ENCODE measurements around the gene AAGAB. TPM values are rescaled to one million over a fixed set of nuclear protein-coding genes. Genes with fewer than 3 reads are reported as not detected.

AAGAB gene
- total RNA-seq, 1 donor from 2014 or later = 90.8 TPM

DNA sequence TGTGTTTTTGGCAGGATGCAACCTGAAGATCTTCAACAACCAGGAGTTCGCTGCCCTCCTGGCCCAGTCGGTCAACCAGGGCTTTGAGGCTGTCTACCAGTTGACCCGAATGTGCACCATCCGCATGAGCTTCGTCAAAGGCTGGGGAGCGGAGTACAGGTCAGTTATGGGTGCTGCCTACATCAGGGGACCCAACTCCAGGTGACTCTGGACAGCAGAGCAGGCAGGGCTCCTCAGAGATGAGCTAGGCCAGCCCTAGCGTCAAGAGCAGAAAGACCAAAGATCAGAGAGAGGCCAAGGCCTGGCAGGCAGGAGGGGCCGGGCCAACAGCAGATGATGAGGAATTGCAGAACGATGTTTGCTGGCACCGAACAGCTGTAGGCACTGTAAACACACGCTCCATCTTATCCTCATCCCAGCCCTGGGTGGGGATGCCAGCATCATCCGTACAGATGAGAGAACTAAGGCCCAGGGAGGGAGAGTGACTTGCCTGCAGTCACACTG lies 67.1 kb downstream of the AAGAB start:
- H3K27me3 ChIP-seq (ENCODE audit: control insufficient read depth, insufficient read depth, low read length) = no peaks in the 10 kb centered on the region
- FAIRE-seq (peak; percentile 13), DNase-seq (ENCODE audit: low read depth) (no peak)
- peaks cover 52% of the 10 kb centered on the region for H3K36me3 ChIP-seq (ENCODE audit: control insufficient read depth, insufficient read depth, low read length)
- H3K4me3 ChIP-seq (ENCODE audit: low read depth, low read length) = no peak overlapping the region
- no peak for TF ChIP-seq CTCF (IDR thresholded peaks at IDR 0.05; ENCODE audit: insufficient read depth, low read length, severe bottlenecking)

- no peak for DNase-seq (ENCODE audit: low read depth)
- no peak overlapping the region for H3K4me3 ChIP-seq (ENCODE audit: low read depth, low read length)
- H3K36me3 ChIP-seq (ENCODE audit: control insufficient read depth, insufficient read depth, low read length) = peaks cover 54% of the 10 kb centered on the region
- no peak for TF ChIP-seq CTCF (IDR thresholded peaks at IDR 0.05; ENCODE audit: insufficient read depth, low read length, severe bottlenecking)
- no peak for FAIRE-seq
- no peaks in the 10 kb centered on the region for H3K27me3 ChIP-seq (ENCODE audit: control insufficient read depth, insufficient read depth, low read length)
Measured at GRCh38 chr15:67186688-67187087, 67.8 kb downstream of the AAGAB start.

GRCh38 chr15:67186226-67186649 lies 68.2 kb downstream of the AAGAB start:
- FAIRE-seq (no peak), DNase-seq (ENCODE audit: low read depth) (no peak)
- TF ChIP-seq CTCF (IDR thresholded peaks at IDR 0.05; ENCODE audit: insufficient read depth, low read length, severe bottlenecking) = no peak
- Histone ChIP-seq H3K27me3 (ENCODE audit: control insufficient read depth, insufficient read depth, low read length) (no peaks in the 10 kb centered on the region), H3K36me3 (ENCODE audit: control insufficient read depth, insufficient read depth, low read length) (peaks cover 54% of the 10 kb centered on the region), H3K4me3 (ENCODE audit: low read depth, low read length) (no peak overlapping the region)

GRCh38 chr15:67185621-67186225 lies 68.7 kb downstream of the AAGAB start:
- no peak for TF ChIP-seq CTCF (IDR thresholded peaks at IDR 0.05; ENCODE audit: insufficient read depth, low read length, severe bottlenecking)
- peaks cover 54% of the 10 kb centered on the region for H3K36me3 ChIP-seq (ENCODE audit: control insufficient read depth, insufficient read depth, low read length)
- H3K27me3 ChIP-seq (ENCODE audit: control insufficient read depth, insufficient read depth, low read length) = no peaks in the 10 kb centered on the region
- H3K4me3 ChIP-seq (ENCODE audit: low read depth, low read length) = no peak overlapping the region
- FAIRE-seq (peak; percentile 43), DNase-seq (ENCODE audit: low read depth) (no peak)

- Histone ChIP-seq H3K36me3 (ENCODE audit: control insufficient read depth, insufficient read depth, low read length) (peaks cover 52% of the 10 kb centered on the region), H3K4me3 (ENCODE audit: low read depth, low read length) (no peak overlapping the region), H3K27me3 (ENCODE audit: control insufficient read depth, insufficient read depth, low read length) (no peaks in the 10 kb centered on the region)
- FAIRE-seq = no peak
- DNase-seq (ENCODE audit: low read depth) = no peak
- TF ChIP-seq CTCF (IDR thresholded peaks at IDR 0.05; ENCODE audit: insufficient read depth, low read length, severe bottlenecking) = no peak
Measured at GRCh38 chr15:67185051-67185450, 69.4 kb downstream of the AAGAB start.

All from bronchial epithelial cell (primary cell).